NCI-H1048 (cell line): ENCODE data around the gene XPO5.
"Not testable (repeated sequence)": the region's sequence is repeated elsewhere in the genome, so short reads cannot be mapped to it uniquely, and the experiment has no call there.

Experiments
- DNase-seq: peaks from one replicate; lab custom pipeline; 2025; lab: John Stamatoyannopoulos, UW

The XPO5 gene

GRCh38 chr6:43517505-43518357, 58.1 kb downstream of the XPO5 start:
- DNase-seq: no peak

- DNase-seq: peak; percentile 96
These were observed 58.9 kb downstream of the XPO5 start, which contains the start of the genes POLR1C and YIPF3 for GRCh38 chr6:43516697-43517504. POLR1C (plus strand) TSS chr6:43517089; CDS start chr6:43517110, 21 bp downstream. YIPF3 (minus strand) TSS chr6:43516926; CDS start chr6:43516807, 119 bp downstream.

- no peak for DNase-seq
These were observed 59.5 kb downstream of the XPO5 start for GRCh38 chr6:43516367-43516696.

- no peak for DNase-seq
These were observed 60.0 kb downstream of the XPO5 start for GRCh38 chr6:43515808-43516207.

- DNase-seq: no peak
These were observed 63.9 kb downstream of the XPO5 start for GRCh38 chr6:43511824-43512415.

GRCh38 chr6:43510827-43511163, 65.0 kb downstream of the XPO5 start:
- no peak for DNase-seq

- no peak for DNase-seq
These were observed 65.6 kb downstream of the XPO5 start, which contains the start of gene LRRC73 for GRCh38 chr6:43509984-43510826. LRRC73 (minus strand) TSS chr6:43510346; CDS start chr6:43509785, 561 bp downstream.

GRCh38 chr6:43509142-43509983, 66.5 kb downstream of the XPO5 start:
- no peak for DNase-seq

GRCh38 chr6:43508481-43509141, 67.2 kb downstream of the XPO5 start:
- DNase-seq: no peak

- peak; percentile 38 for DNase-seq
These were observed 69.0 kb downstream of the XPO5 start for GRCh38 chr6:43506667-43507471.

- DNase-seq: no peak
These were observed 69.7 kb downstream of the XPO5 start for GRCh38 chr6:43506171-43506570.

GRCh38 chr6:43505718-43506117, 70.1 kb downstream of the XPO5 start:
- DNase-seq: no peak

GRCh38 chr6:43504756-43505593, 70.9 kb downstream of the XPO5 start:
- no peak for DNase-seq

- DNase-seq: no peak
These were observed 72.4 kb downstream of the XPO5 start for GRCh38 chr6:43503443-43503842.

- no peak for DNase-seq
These were observed 73.2 kb downstream of the XPO5 start for GRCh38 chr6:43502666-43503065.

- DNase-seq: no peak
These were observed 74.9 kb downstream of the XPO5 start for GRCh38 chr6:43500921-43501320.

- no peak for DNase-seq
These were observed 76.6 kb downstream of the XPO5 start for GRCh38 chr6:43499028-43499815.

- DNase-seq: not testable (repeated sequence)
These were observed 77.5 kb downstream of the XPO5 start for GRCh38 chr6:43498291-43498690.
